Lower leg skin (tissue), 3 donors: Measurements from ENCODE around the gene POLA1.

Source experiments
- CTCF ChIP-seq, 3 donors: fragments of 450-650 bp; IDR thresholded peaks; one replicate each; pipeline ENCODE4 v1.5.1; 2016; ENCODE audit warnings: antibody characterized with exemption in 3 of 3, mild to moderate bottlenecking in 3 of 3, moderate library complexity in 2 of 3
- POLR2A ChIP-seq, 2 donors: fragments of 450-650 bp; IDR thresholded peaks; one replicate each; pipeline ENCODE4 v1.6.1; 2016 to 2017; ENCODE audit warnings: antibody characterized with exemption in 2 of 2, mild to moderate bottlenecking in 1 of 2, moderate library complexity in 1 of 2

GRCh38 chrX:25014366-25014838 is 320.7 kb downstream of the POLA1 start:
- TF ChIP-seq CTCF (IDR thresholded peaks at IDR 0.05) (no peak), POLR2A (IDR thresholded peaks at IDR 0.05) (no peak)
